AG04449 (cell line): Measurements from ENCODE around the gene IL11.

Experiments used
- CTCF ChIA-PET: fragments of 350-600 bp; formaldehyde crosslinking; extraction: SDS; loops from one replicate; lab custom pipeline; 2021; ENCODE audit warnings: antibody characterized with exemption; lab: Yijun Ruan, JAX
- POLR2A ChIA-PET: fragments of 400-600, 350-600 bp; formaldehyde crosslinking; extraction: SDS; loops from one replicate; lab custom pipeline; 2020; ENCODE audit warnings: antibody characterized with exemption, inconsistent platforms; lab: Yijun Ruan, JAX
- DNase-seq: peaks from one replicate; pipeline ENCODE4 v3.0.0-alpha.2; 2010; ENCODE audit warnings: low read depth, low spot score
- H3K4me3 ChIP-seq: 2 replicates; pipeline ENCODE4 v1.5.1; 2011; ENCODE audit warnings: low read depth, mild to moderate bottlenecking, control low read depth, low read length
- CTCF ChIP-seq: IDR thresholded peaks from one replicate; pipeline ENCODE4 v1.5.1; 2011; ENCODE audit warnings: mild to moderate bottlenecking, moderate library complexity, low read length, control low read depth, inconsistent platforms; ENCODE audit not compliant: insufficient read depth; ENCODE audit errors: missing control alignments

Gene IL11

GRCh38 chr19:55386493-55386971 is 16.3 kb upstream of the IL11 start:
- DNase-seq, result no peak
- ChIA-PET CTCF (interaction anchor here (1.0 to 5.3 kb wide), 4 partner anchors 32 to 226 kb away, joined by 5 to 33 read pairs (median 6); no protein-coding TSS in a partner anchor), POLR2A (interaction anchor here (0.9 to 10.8 kb wide), 6 partner anchors 17 to 220 kb away, joined by 3 to 86 read pairs (median 4); partner anchors contain the start of genes DNAAF3, HSPBP1, KMT5C and UBE2S)
- TF ChIP-seq CTCF, result no peak
- peak overlapping the region; percentile 97 for H3K4me3 ChIP-seq

- CTCF ChIA-PET, result interaction anchor here (1.7 to 5.3 kb wide), 2 partner anchors 32 to 84 kb away, joined by 7 to 33 read pairs; no protein-coding TSS in a partner anchor
- TF ChIP-seq CTCF, result no peak
- peak; percentile 74 for DNase-seq
- POLR2A ChIA-PET, result interaction anchor here (0.9 to 10.8 kb wide), 4 partner anchors 21 to 220 kb away, joined by 3 to 86 read pairs (median 4); partner anchors contain the start of genes DNAAF3, HSPBP1, KMT5C and UBE2S
- peak within 1 kb of the TSS; percentile 97 for H3K4me3 ChIP-seq
These were observed 15.6 kb upstream of the IL11 start, which contains the start of gene RPL28 for GRCh38 chr19:55385724-55386492. TSS of gene RPL28 (plus strand) at chr19:55385932. CDS start at chr19:55386358, 426 bp downstream.

GRCh38 chr19:55384920-55385723 is 14.9 kb upstream of the IL11 start:
- DNase-seq, result peak; percentile 64
- ChIA-PET POLR2A (interaction anchor here (0.8 to 10.8 kb wide), 4 partner anchors 16 to 126 kb away, joined by 3 to 86 read pairs (median 15); partner anchors contain the start of genes PPP6R1 and UBE2S), CTCF (interaction anchor here (0.7 to 3.4 kb wide), 10 partner anchors 9 to 249 kb away, joined by 3 to 50 read pairs (median 8); partner anchors contain the start of gene IL11)
- TF ChIP-seq CTCF, result no peak
- peak overlapping the region; percentile 97 for H3K4me3 ChIP-seq

- H3K4me3 ChIP-seq, result peak within 1 kb of the TSS; percentile 97
- ChIA-PET CTCF (interaction anchor here (0.7 to 3.4 kb wide), 15 partner anchors 8 to 248 kb away, joined by 3 to 50 read pairs (median 4); partner anchors contain the start of gene IL11), POLR2A (interaction anchor here (0.8 to 3.8 kb wide), 3 partner anchors 16 to 125 kb away, joined by 3 to 20 read pairs (median 10); partner anchors contain the start of genes PPP6R1 and UBE2S)
- TF ChIP-seq CTCF, result no peak
- DNase-seq, result no peak
These were observed 14.1 kb upstream of the IL11 start, which contains the start of gene TMEM238 for GRCh38 chr19:55384131-55384919. TSS of gene TMEM238 (minus strand) at chr19:55384292. CDS start at chr19:55384259, 33 bp downstream.
